GM18508 (cell line): ENCODE results near the gene SDHA.
"Not testable (repeated sequence)": the region's sequence is repeated elsewhere in the genome, so short reads cannot be mapped to it uniquely, and the experiment has no call there.

Source experiments
- ATAC-seq: cut with Tn5 transposase; IDR thresholded peaks from one replicate; pipeline ENCODE4 v1.9.1; 2021; ENCODE audit warnings: moderate number of reproducible peaks; ENCODE audit not compliant: insufficient read depth, unreplicated experiment

The SDHA gene

DNA sequence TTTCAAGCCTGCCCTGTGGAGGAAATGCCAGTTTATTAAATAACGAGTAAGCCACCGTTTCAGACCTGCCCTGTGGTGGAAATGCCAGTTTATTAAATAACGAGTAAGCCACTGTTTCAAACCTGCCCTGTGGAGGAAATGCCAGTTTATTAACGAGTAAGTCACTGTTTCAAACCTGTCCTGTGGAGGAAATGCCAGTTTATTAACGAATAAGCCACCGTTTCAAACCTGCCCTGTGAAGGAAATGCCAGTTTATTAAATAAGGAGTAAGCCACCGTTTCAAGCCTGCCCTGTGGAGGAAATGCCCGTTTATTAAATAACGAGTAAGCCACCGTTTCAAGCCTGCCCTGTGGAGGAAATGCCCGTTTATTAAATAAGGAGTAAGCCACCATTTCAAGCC, 33.9 kb downstream of the SDHA start:
- not testable (repeated sequence) for ATAC-seq

DNA sequence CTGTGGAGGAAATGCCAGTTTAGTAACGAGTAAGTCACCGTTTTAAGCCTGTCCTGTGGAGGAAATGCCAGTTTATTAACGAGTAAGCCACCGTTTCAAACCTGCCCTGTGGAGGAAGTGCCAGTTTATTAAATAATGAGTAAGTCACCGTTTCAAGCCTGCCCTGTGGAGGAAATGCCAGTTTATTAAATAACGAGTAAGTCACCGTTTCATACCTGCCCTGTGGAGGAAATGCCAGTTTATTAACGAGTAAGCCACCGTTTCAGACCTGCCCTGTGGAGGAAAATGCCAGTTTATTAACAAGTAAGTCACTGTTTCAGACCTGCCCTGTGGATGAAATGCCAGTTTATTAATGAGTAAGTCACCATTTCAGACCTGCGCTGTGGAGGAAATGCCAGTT, 34.4 kb downstream of the SDHA start:
- ATAC-seq = no peak

DNA sequence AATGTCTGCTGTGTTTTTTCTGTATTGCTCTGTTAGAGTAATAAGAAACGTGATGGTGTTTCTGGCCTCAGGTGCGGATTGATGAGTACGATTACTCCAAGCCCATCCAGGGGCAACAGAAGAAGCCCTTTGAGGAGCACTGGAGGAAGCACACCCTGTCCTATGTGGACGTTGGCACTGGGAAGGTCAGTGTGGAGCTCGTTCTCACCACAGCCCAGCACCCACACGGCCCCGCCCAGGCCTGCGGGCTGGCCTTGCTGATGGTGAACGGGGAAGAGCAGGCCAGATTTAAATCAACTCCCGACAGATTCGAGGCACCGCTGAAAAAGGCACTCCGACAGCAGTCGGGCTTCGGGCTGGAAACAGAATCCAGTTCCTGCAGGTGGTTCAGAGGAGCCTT, 36.2 kb downstream of the SDHA start:
- not testable (repeated sequence) for ATAC-seq

DNA sequence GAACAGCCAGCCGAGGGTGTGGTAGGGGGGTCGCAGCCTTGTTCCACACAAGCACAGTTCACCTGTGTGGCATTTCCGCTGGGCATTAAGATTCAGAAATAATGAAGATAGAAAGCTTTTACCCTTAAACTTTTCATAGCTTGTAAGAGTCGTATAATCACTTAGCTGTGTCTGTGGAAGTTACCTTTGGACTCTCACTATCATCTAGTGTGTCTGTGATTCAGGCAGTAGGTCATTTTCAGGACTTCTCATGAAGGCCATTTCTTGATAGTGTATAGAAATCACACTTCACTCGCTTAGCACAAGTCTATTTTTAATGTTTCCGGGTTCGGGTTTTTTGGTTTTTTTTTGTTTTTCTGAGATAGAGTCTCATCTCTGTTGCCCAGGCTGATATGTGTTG, 37.0 kb downstream of the SDHA start:
- not testable (repeated sequence) for ATAC-seq

DNA sequence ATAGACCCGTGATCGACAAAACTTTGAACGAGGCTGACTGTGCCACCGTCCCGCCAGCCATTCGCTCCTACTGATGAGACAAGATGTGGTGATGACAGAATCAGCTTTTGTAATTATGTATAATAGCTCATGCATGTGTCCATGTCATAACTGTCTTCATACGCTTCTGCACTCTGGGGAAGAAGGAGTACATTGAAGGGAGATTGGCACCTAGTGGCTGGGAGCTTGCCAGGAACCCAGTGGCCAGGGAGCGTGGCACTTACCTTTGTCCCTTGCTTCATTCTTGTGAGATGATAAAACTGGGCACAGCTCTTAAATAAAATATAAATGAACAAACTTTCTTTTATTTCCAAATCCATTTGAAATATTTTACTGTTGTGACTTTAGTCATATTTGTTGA, 38.2 kb downstream of the SDHA start:
- not testable (repeated sequence) for ATAC-seq

DNA sequence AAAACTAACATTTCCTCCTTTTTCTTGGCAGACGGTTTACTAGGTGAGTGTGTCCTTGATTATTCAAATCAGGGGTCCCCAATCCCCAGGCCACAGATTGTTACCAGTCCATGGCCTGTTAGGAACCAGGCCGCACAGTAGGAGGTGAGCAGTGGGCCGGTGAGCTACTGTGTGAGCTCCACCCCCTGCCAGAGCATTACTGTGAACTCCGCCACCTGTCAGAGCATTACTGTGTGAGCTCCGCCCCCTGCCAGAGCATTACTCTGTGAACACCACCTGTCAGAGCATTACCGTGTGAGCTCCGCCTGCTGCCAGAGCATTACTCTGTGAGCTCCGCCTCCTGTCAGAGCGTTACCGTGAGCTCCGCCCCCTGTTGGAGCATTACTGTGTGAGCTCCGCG, 39.0 kb downstream of the SDHA start:
- no peak for ATAC-seq

DNA sequence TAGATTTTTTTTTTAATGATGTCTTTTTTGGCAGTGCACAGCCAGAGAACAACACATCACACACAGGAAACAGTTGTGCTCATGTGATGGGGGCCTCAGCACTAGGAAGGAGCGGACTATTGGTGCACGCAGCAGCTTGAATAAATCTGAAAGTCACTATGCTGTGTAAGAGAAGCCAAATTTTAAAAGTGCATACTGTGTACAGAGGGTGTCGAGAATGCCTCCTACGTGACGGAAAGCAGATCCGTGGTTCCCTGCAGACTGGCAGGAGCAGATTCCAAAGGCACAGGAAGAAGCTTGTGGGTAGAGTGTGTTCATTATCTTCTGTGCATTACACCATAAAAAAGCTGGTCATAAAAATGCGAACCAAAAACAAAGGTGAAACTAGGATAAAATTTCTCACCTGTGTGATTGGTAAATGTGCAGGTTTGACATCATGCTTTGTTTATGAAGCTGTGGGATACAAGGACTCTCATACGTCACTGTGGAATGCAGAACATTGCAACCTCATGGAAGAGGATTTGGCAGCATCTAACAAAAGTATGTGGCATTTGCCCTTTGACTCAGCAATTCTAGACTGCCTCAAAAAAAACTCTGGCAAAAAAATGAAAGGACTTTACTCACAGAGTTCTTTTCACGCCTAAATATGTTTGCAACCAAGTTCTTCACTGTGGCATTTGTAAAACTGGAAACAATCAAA, 45.3 kb downstream of the SDHA start:
- not testable (repeated sequence) for ATAC-seq

DNA sequence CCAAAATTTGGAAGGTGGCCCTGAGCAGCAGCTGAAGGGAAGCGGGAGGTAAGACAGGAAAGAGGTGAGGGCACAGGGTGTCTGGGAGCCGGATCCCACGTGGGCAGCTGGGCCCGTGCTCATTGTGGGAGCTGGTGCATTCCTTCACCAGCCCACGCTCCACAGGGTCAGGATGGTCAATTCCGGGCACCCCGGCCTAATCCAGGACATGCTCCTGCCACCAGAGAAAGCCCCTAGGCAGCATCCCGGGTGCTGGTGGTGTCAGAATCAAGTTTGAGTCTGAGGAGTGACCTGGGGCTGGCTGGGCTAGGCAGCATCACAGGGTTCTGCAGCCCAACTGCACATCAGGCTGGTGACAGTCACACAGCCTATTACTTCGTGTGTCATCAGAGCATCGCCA, 46.2 kb downstream of the SDHA start:
- no peak for ATAC-seq

DNA sequence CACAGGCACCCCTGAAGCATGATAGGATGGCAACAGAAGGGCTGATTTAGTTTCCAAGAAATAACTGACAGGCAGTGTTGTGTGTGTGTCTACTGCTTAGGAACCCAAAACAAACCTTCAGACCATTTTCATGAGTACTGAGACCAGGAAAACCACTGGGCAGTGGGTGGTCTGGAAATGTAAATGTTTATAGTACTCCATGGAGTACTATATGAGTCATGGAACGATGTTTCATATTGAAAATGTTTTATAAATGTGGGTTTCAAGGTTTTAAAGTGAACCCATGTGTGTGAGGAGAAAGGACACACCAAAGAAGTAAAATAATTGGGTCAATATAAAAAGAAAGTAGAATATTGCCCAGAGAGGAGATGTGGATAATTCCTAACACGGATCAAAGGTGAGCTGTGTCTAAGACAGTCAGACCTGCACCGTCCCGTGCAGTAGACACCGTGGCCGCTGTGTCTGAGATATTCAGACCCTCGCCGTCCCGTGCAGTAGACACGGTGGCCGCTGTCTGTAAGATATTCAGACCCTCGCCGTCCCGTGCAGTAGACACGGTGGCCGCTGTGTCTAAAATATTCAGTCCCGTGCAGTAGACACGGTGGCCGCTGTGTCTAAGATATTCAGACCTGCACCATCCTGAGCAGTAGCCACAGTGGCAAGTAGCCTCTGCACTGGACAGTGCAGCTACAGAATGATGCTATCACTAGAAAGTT, 48.3 kb downstream of the SDHA start:
- ATAC-seq = not testable (repeated sequence)

DNA sequence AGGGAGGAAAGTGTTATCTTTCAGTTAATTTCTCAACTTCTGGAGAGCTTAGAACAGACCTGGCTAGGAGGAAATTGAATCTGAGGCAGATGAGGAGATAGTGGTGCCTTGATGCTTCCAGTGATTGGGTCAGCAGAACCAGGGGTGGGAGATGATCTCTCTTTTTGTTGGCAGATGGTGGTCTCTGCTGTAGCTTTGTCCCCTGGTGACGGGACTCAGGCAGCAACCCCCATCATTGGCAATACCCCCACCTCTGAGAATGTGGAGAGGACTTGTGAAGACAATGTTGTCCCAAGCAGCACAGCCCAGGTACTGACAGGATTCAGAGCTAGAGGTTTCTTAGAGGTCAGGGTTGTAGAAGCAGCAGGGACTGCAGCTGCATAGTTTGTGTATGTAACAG, 49.6 kb downstream of the SDHA start:
- no peak for ATAC-seq

DNA sequence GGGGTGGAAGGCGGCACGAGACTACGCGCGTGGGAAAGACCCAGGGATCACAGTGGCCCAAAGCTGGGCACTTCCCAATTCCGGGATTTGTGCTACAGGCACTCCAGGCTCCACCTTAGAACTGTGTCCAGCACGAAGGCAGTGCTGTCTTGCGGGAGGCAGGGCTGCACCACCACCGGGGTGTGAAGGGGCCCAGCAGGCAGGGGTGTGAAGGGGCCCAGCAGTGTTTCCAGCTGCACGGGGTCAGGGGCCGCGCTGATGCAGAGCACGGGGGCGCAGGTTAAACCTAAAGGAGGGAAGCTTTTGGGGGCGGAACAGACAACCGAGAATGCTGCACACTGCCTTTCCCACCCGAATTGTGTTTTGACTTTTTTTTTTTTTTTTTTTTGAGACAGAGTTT, 52.2 kb downstream of the SDHA start:
- ATAC-seq = no peak

DNA sequence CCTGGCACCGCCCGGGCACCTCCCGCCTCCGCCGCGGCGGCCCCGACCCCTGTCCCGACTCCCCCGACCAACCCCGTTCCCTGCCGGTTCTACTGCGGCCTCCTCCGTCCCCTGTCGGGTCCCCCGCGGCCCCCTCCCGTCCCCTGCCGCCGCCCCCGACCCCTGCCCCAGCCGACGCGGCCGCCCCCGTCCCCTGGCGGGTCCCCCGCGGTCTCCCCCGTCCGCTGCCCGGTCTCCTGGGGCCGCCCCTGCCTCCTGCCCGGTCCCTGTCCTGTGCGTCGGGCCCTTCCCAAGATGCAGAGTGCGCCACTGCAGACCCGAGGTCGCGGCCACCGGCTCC, 53.7 kb downstream of the SDHA start:
- not testable (repeated sequence) for ATAC-seq

DNA sequence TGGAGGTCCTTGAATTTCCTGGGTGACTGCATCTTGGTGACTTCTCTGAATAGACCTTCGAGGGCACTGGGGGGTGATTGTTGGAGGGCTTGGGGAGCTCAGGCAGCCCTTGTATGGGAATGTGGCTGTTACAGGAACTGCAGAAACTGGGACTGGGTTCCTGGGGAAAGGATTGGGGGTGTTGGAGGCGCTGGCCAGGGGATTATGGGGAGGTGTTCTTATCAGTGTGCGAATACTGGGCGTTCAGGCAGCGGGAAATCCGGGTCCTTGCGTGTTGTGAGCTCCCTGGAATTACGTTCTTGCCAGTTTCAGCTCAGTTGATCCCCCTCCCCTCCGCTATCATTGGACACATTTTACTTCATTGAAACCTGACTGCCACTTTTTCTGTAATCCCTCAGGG, 55.0 kb downstream of the SDHA start:
- not testable (repeated sequence) for ATAC-seq

DNA sequence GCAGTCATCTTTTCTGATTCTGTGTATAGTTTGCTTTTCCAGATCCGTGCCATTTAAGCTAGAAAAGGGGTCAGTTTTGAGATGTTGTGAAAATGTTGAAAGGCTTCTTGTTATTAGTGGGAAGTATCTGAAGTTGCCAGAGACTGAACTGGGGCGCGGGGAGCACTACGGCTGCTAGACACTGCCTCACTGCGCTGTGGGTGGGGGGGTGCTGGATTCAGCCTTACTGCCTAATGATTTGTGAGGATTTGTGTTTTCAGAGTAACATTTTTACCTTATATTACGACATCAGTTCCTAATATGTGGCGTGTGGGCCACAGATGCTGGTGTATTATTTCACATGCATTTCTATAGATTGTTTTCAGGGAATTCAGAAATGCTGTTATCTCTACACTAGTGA, 55.4 kb downstream of the SDHA start:
- not testable (repeated sequence) for ATAC-seq

DNA sequence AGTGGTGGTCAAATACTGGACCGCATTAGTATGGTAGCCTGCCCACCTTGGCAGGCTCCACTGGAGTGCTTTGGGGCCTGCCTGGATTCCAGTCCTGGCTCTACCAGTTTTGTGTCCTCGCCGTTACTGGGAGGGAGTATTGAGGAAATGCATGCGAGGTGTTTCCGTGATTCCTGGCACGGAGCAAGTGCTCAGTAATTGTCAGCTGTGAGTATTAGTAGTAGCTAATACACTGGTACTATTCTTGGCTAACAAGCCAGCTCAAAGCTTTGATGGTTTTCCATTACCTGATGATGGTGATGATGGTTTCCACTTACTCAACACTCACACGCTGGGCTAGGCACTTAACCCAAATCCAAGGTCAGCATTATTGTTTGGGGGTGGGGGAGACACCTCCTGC, 56.2 kb downstream of the SDHA start:
- not testable (repeated sequence) for ATAC-seq

DNA sequence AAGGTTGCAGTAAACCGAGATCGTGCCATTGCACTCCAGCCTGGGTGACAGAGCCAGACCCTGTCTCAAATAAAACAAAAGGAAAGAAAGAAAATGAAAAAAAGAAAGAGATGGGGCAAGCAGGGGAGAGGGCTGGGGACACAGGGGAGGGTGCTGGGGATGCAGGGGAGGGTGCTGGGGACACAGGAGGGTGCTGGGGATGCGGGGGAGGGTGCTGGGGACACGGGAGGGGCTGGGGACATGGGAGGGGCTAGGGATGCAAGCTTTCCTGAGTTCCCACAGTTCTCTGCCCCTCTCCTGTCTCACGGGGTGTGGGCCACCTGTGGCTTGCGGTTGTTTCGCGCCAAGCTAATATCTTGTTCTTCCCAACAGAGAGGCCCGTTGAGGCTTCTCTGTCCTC, 60.5 kb downstream of the SDHA start:
- ATAC-seq = no peak

DNA sequence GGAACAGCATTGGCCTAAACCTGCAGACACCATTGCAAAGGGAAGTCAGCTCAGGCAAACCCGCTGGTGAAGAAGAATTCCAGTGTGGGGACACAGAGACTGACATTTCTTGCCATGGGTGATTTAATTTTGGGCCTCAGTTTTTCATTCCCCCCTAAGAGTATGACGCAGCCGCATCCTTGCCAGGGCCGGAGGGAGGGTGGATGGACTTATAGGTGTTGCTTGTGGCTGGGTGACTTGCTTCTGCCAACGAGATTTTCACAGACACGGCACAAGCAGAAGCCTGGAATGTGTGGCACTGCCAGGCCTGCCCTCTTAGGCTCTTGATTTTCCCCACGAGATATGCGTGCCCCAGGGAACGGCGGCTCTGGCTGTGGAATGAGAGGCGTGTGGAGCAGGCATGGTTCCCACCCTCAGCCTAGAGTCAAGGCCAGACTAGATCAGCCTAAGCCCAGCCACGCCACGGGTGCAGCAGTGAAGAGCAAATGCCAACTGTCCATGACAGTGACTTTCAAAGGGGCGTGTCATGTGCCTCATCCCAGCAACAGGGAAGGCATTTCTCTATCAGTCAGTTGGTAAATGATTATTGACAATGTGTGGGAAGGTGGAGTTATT, 61.0 kb downstream of the SDHA start:
- ATAC-seq = not testable (repeated sequence)

DNA sequence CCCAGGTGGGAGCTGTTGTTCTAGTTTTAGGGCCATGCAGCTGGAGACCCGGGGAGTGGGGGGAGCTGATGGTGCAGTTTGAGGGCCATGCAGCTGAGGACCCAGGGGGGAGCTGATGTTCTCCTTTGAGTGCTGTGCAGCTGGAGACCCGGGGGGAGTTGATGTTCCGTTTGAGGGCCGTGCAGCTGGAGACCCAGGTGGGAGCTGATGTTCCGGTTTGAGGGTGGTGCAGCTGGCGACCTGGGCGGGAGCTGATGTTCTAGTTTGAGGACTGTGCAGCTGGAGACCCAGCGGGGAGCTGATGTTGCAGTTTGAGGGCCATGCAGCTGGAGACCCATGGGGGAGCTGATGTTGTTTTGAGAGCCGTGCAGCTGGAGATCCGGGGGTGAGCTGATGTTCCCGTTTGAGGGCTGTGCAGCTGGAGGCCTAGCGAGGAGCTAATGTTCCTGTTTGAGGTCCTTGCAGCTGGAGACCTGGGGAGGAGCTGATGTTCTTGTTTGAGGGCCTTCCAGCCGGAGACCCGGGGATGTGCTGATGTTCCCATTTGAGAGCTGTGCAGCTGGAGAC, 68.0 kb downstream of the SDHA start:
- no peak for ATAC-seq

DNA sequence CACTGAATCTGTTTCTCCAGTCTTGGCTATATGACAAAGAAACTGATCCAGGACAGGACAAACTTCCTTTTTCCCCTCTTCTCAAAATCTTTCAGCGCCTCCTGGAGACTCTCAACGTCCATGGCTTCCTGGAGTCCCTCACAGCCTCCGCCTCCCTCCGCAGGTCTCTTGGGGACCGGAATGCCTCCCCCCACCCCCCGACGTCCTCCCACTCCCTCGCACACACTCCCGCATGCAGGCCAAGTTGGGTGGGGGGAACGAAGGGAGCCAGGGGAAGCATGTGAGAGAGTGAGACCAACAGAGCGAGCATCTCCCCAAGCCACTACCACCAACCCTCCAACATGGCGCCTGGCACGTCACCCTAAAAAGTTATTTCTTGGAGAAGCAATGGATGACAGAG, 72.1 kb downstream of the SDHA start:
- ATAC-seq = not testable (repeated sequence)

DNA sequence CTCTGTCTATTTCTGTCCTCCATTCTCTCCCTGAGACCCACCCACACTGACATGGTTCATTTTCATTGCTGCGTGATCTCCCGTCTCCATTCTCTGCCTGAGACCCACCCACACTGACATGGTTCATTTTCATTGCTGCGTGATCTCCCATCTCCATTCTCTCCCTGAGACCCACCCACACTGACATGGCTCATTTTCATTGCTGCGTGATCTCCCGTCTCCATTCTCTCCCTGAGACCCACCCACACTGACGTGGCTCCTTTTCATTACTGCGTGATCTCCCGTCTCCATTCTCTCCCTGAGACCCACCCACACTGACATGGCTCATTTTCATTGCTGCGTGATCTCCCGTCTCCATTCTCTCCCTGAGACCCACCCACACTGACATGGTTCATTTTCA, 73.2 kb downstream of the SDHA start:
- ATAC-seq = not testable (repeated sequence)

DNA sequence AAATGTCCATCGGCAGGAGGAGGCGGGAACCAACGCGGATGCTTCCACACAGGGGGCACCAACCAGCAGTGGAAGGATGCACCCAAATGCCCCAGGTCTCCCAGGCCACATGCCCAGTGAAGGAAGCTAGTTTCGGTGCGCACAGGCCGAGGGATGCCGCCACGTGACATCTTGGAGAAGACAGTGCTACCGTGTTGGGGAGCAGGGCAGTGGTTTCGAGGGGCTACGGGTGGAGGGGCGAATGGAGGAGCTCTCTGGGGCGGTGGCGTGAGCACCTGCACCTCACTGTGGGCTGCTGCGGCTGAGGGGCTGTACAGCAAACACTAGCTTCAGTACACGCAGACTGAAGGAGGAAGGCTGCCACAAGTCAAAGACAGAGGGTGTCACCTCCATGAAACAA, 76.7 kb downstream of the SDHA start:
- ATAC-seq = not testable (repeated sequence)
